ENCODE results near the gene SNTG2. TPM values are rescaled to one million over a fixed set of nuclear protein-coding genes. Genes with fewer than 3 reads are reported as not detected.

The SNTG2 gene
- total RNA-seq, 1 donor from 2014 or later: not detected

- DNase-seq (ENCODE audit: low read depth in 2 of 2): no peak
Measured at GRCh38 chr2:987789-988188, 37.1 kb downstream of the SNTG2 start.

- DNase-seq (ENCODE audit: low read depth in 2 of 2): no peak
Measured at GRCh38 chr2:989781-990467, 39.3 kb downstream of the SNTG2 start.

- DNase-seq (ENCODE audit: low read depth in 2 of 2): no peak
Measured at GRCh38 chr2:990970-991369, 40.3 kb downstream of the SNTG2 start.

GRCh38 chr2:1002350-1002749 lies 51.7 kb downstream of the SNTG2 start:
- DNase-seq (ENCODE audit: low read depth in 2 of 2): no peak

GRCh38 chr2:1004398-1004797 lies 53.7 kb downstream of the SNTG2 start:
- DNase-seq (ENCODE audit: low read depth in 2 of 2): no peak

- no peak for DNase-seq (ENCODE audit: low read depth in 2 of 2)
Measured at GRCh38 chr2:1010415-1010930, 59.8 kb downstream of the SNTG2 start.

GRCh38 chr2:1011006-1011405 lies 60.4 kb downstream of the SNTG2 start:
- no peak for DNase-seq (ENCODE audit: low read depth in 2 of 2)

- DNase-seq (ENCODE audit: low read depth in 2 of 2): no peak
Measured at GRCh38 chr2:1011985-1012384, 61.3 kb downstream of the SNTG2 start.

- DNase-seq (ENCODE audit: low read depth in 2 of 2): no peak
Measured at GRCh38 chr2:1014802-1015201, 64.2 kb downstream of the SNTG2 start.

GRCh38 chr2:1016500-1016899 lies 65.9 kb downstream of the SNTG2 start:
- DNase-seq (ENCODE audit: low read depth in 2 of 2): no peak

GRCh38 chr2:1017827-1018226 lies 67.2 kb downstream of the SNTG2 start:
- no peak for DNase-seq (ENCODE audit: low read depth in 2 of 2)

- no peak for DNase-seq (ENCODE audit: low read depth in 2 of 2)
Measured at GRCh38 chr2:1020206-1020605, 69.6 kb downstream of the SNTG2 start.

- DNase-seq (ENCODE audit: low read depth in 2 of 2): no peak
Measured at GRCh38 chr2:1022178-1022577, 71.5 kb downstream of the SNTG2 start.

- no peak for DNase-seq (ENCODE audit: low read depth in 2 of 2)
Measured at GRCh38 chr2:1024981-1025380, 74.3 kb downstream of the SNTG2 start.

GRCh38 chr2:1026141-1026540 lies 75.5 kb downstream of the SNTG2 start:
- no peak for DNase-seq (ENCODE audit: low read depth in 2 of 2)

GRCh38 chr2:1028831-1029230 lies 78.2 kb downstream of the SNTG2 start:
- no peak for DNase-seq (ENCODE audit: low read depth in 2 of 2)

- DNase-seq (ENCODE audit: low read depth in 2 of 2): no peak
Measured at GRCh38 chr2:1032030-1032429, 81.4 kb downstream of the SNTG2 start.

GRCh38 chr2:1033069-1033468 lies 82.4 kb downstream of the SNTG2 start:
- no peak for DNase-seq (ENCODE audit: low read depth in 2 of 2)

- DNase-seq (ENCODE audit: low read depth in 2 of 2): no peak
Measured at GRCh38 chr2:1037066-1037465, 86.4 kb downstream of the SNTG2 start.

- DNase-seq (ENCODE audit: low read depth in 2 of 2): no peak
Measured at GRCh38 chr2:1039549-1039948, 88.9 kb downstream of the SNTG2 start.

- no peak for DNase-seq (ENCODE audit: low read depth in 2 of 2)
Measured at GRCh38 chr2:1041012-1041805, 90.6 kb downstream of the SNTG2 start.

- no peak for DNase-seq (ENCODE audit: low read depth in 2 of 2)
Measured at GRCh38 chr2:1045109-1045508, 94.5 kb downstream of the SNTG2 start.

GRCh38 chr2:1046067-1046466 lies 95.4 kb downstream of the SNTG2 start:
- no peak for DNase-seq (ENCODE audit: low read depth in 2 of 2)
